Stomach smooth muscle (tissue), 2 donors: Measurements from ENCODE around the gene SLC28A1.

Experiments used
- H3K27ac ChIP-seq: one replicate; pipeline ENCODE4 v1.7.0; 2013; ENCODE audit warnings: mild to moderate bottlenecking, low read length, inconsistent platforms
- H3K27me3 ChIP-seq, 2 donors: one replicate each; pipeline ENCODE4 v1.7.0; 2013; ENCODE audit warnings: low read length in 2 of 2; ENCODE audit not compliant: insufficient read depth in 2 of 2, control insufficient read depth in 1 of 2
- H3K36me3 ChIP-seq, 2 donors: one replicate each; pipeline ENCODE4 v1.7.0; 2013; ENCODE audit warnings: low read length in 2 of 2; ENCODE audit not compliant: control insufficient read depth in 2 of 2, insufficient read depth in 2 of 2
- H3K4me1 ChIP-seq: one replicate; pipeline ENCODE4 v1.7.0; 2013; ENCODE audit warnings: low read length; ENCODE audit not compliant: control insufficient read depth, insufficient read depth
- H3K4me3 ChIP-seq, 2 donors: one replicate each; pipeline ENCODE4 v1.7.0; 2013; ENCODE audit warnings: low read length in 2 of 2
- H3K9ac ChIP-seq, 2 donors: one replicate each; pipeline ENCODE4 v1.7.0; 2013; ENCODE audit warnings: low read length in 2 of 2, mild to moderate bottlenecking in 1 of 2
- H3K9me3 ChIP-seq, 2 donors: one replicate each; pipeline ENCODE4 v1.7.0; 2013; ENCODE audit warnings: low read length in 2 of 2; ENCODE audit not compliant: control insufficient read depth in 2 of 2
- donor health status: healthy.
- donor health status: Pancreatic carcinoma.

Gene SLC28A1

DNA sequence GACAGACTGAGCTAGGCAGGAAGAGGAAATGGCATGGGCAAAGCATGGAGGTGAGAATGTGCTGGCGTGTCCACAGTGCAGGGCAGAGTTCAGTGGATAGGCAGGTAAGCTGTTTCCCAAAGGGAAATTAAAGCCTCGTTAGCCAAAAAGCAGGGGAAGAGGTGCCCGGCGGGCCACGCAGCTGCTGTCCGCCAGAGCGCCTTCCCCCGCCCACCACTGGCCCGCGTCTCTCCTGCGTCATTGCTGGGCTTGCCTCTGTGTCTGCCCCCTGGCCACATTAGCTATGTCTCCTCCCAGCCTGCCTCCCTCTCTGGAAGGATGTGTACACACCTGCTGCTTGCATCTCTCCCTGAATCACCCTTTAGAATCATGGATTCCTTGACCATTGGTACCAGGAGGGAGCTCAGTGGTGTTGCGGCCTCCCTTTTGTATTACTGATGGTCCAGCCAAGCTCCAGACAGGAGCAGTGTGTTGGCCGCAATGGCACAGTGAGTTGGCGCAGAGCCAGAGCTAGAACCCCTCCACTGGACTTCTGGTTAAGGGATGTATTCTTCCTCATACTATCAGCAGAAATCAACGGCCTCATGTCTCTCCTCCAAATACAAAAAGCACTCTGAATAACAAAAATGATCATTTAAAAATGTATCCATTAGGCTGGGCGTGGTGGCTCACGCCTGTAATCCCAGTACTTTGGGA, 26.6 kb downstream of the SLC28A1 start:
- H3K4me1 ChIP-seq: peaks cover 34% of the 10 kb centered on the region
- no peaks in the 10 kb centered on the region for H3K27me3 ChIP-seq
- H3K9me3 ChIP-seq: no peaks in the 10 kb centered on the region
- no peak overlapping the region for H3K4me3 ChIP-seq
- H3K27ac ChIP-seq: no peak overlapping the region
- no peak overlapping the region for H3K9ac ChIP-seq
- no peaks in the 10 kb centered on the region for H3K36me3 ChIP-seq

DNA sequence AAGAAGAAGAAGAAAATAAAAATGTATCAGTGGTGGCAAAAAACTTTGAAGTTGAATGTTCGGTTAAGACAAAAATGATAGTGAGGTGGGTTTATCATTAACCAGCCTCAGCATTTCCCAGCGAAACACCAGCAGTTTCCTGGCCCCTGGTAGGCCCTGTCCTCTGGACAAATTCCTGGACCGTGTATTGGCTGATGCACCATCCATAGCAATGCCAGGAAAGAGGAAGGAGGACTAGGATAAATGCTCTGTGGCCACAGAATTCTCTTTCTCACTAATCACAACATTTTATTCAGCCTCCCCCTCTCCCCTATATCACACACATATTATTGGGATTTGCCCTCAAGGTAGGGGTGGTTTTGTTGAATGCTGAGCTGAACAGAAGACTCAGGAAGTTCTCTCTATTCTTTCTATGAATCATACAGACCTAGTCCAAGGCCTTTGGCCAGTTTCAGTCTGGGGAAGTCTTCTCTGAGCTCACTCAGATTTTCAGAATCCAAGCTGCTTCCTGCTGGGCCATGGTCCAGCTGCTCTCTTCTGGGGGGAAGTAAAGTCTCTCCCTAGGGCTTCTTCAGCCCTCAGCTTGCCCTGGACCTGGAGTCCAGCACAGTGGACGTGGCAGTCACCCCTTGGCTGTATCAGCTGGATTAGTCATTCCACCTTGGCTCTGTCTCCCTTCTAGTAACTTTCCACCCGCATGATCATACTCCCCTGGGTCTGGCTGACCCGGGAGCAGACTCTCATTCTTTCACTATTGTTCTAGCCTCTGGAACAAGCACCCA, 27.6 kb downstream of the SLC28A1 start:
- Histone ChIP-seq H3K36me3 (no peaks in the 10 kb centered on the region), H3K27ac (peak overlapping the region; percentile 37), H3K4me1 (peaks cover 34% of the 10 kb centered on the region), H3K27me3 (no peaks in the 10 kb centered on the region), H3K9me3 (no peaks in the 10 kb centered on the region), H3K4me3 (peak overlapping the region in 1 of 2 donors; percentile 29), H3K9ac (peak overlapping the region in 1 of 2 donors; percentile 5)

DNA sequence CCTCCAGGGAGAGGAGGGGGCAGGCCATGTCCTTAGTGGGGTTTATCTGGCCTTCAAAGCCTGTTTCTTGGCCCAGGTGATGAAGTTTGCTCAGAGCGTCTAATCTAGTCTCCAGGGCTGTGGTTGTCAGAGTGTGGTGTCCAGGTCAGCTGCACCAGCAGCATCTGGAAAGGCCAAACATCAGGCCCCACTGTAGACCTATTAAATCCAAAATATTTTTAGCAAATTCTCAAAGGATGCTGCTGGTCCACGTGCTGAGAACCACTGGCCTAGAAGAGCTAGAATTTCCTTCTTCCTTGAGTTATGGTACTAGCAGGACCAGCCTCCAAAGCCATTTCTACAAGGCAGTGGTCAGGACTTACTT, 28.9 kb downstream of the SLC28A1 start:
- H3K27ac ChIP-seq: peak overlapping the region; percentile 37
- H3K27me3 ChIP-seq: no peaks in the 10 kb centered on the region
- H3K9me3 ChIP-seq: no peaks in the 10 kb centered on the region
- H3K36me3 ChIP-seq: no peaks in the 10 kb centered on the region
- no peak overlapping the region for H3K9ac ChIP-seq
- no peak overlapping the region for H3K4me3 ChIP-seq
- peaks cover 34% of the 10 kb centered on the region for H3K4me1 ChIP-seq

DNA sequence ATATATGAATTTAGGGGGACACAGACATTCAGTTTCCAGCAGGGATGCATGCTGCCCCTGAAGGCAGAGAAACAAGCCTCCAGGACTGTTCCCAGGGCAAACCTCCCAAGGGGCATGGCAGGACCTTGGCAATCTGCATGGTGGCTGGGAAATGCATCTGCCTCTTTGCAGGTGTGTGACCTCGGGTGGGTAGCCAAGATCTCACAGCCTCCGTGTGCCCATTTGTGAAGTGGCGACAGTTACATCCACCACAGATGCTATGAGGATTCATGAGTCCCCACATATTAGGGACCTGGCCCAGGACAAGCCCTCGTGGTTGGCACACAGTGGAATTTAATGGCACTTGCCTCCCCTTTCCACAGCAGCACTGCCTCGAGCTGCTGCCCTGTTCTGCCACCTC, 29.9 kb downstream of the SLC28A1 start:
- Histone ChIP-seq H3K4me1 (peaks cover 34% of the 10 kb centered on the region), H3K9ac (no peak overlapping the region), H3K9me3 (no peaks in the 10 kb centered on the region), H3K36me3 (no peaks in the 10 kb centered on the region), H3K27ac (no peak overlapping the region), H3K4me3 (no peak overlapping the region), H3K27me3 (no peaks in the 10 kb centered on the region)

DNA sequence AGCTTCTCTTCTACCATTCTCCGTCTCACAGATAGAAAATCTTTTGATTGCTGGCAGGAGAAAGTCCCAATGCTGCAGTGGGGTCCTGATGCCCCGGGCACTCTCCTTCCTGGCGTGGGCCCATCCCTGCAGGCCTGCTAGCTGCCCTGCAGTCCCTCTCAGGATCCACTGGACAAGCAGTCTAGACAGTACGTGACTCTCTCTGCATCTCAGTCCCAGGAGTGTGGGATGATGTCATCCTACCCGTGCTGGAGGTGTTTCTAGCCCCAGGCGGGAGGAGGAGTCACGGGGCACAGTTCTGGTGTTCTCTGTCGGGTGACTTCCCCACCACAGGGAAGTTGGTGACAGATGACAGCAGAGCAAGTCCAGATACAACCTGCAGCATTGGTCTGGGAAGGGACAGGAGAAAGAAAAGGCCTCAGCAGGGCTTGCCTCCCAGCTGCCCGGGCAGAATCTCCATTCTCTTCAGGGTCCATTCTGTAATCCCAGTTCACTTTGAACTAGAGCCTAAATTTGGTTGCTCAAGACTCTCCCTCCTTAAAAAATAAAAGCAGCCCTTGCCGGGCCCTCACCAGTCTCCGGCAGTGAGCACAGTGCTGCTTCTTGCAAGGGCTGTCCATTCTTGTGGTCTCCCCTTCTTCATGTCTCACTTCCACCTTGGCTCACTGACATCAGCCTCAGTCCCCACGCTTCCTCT, 30.6 kb downstream of the SLC28A1 start:
- Histone ChIP-seq H3K4me1 (peaks cover 34% of the 10 kb centered on the region), H3K4me3 (peak overlapping the region in 1 of 2 donors; percentile 35), H3K36me3 (no peaks in the 10 kb centered on the region), H3K27ac (peak overlapping the region; percentile 31), H3K9ac (peak overlapping the region in 1 of 2 donors; percentile 5), H3K9me3 (no peaks in the 10 kb centered on the region), H3K27me3 (no peaks in the 10 kb centered on the region)

- Histone ChIP-seq H3K4me1 (peaks cover 34% of the 10 kb centered on the region), H3K9ac (no peak overlapping the region), H3K4me3 (no peak overlapping the region)
Observed at GRCh38 chr15:84915606-84915958, 31.1 kb downstream of the SLC28A1 start.

GRCh38 chr15:84917452-84917851, 33.0 kb downstream of the SLC28A1 start:
- no peak overlapping the region for H3K4me3 ChIP-seq
- H3K9ac ChIP-seq: no peak overlapping the region
- no peaks in the 10 kb centered on the region for H3K36me3 ChIP-seq
- no peaks in the 10 kb centered on the region for H3K27me3 ChIP-seq
- peaks cover 16% of the 10 kb centered on the region for H3K4me1 ChIP-seq
- H3K9me3 ChIP-seq: no peaks in the 10 kb centered on the region
- no peak overlapping the region for H3K27ac ChIP-seq

More at GRCh38 chr15:84915606-84915958, 31.1 kb downstream of the SLC28A1 start:
- Histone ChIP-seq H3K27me3 (no peaks in the 10 kb centered on the region), H3K36me3 (no peaks in the 10 kb centered on the region), H3K9me3 (no peaks in the 10 kb centered on the region), H3K27ac (peak overlapping the region; percentile 31)

DNA sequence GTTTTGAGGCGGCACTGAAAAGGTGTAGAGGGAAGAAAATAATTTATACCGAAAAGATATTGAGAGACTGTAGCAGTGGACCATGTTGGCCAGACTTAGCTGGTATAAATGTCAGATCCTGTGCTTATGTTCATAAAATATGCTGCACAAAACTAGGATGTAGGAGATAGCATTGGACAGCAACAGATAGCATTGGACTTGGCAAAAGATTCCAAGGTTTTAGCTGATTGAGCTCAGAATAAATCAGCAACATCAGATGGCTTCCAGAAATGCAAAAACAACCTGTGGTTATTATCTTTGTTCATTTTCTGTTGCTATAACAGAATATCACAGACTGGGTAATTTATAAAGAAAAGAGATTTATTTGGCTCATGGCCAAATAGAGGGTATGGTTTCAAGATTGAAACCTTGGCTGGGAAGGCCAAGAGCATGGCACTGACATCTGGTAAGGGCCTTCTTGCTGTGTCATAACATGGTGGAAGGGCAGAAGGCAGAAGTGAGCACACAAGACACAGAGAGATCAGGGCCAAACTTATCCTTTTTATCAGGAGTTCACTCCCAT, 34.7 kb downstream of the SLC28A1 start:
- Histone ChIP-seq H3K27ac (no peak overlapping the region), H3K4me1 (peaks cover 12% of the 10 kb centered on the region), H3K4me3 (no peak overlapping the region), H3K36me3 (no peaks in the 10 kb centered on the region), H3K27me3 (no peaks in the 10 kb centered on the region), H3K9ac (no peak overlapping the region), H3K9me3 (no peaks in the 10 kb centered on the region)

DNA sequence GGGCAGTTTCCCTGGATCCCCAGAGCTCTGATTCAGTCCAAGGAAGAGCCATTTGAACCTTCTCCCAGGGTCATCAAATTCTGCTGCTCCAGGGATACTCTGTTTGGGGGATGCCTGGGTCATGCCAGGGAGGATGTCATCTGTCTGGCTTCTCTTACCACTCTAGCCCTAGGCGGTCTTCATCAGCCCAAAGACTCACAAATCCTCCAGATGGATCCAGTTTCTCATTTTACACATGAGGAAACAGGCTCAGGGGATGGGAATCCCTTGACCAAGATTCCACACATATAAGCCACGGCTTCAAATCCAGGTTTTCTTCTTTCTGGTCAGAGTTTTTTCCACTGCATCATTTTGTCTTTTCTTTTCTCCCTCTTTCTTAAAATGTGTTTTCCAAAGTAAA, 36.7 kb downstream of the SLC28A1 start:
- no peaks in the 10 kb centered on the region for H3K27me3 ChIP-seq
- no peaks in the 10 kb centered on the region for H3K9me3 ChIP-seq
- no peak overlapping the region for H3K9ac ChIP-seq
- no peak overlapping the region for H3K27ac ChIP-seq
- no peaks in the 10 kb centered on the region for H3K36me3 ChIP-seq
- H3K4me3 ChIP-seq: no peak overlapping the region
- no peaks in the 10 kb centered on the region for H3K4me1 ChIP-seq

DNA sequence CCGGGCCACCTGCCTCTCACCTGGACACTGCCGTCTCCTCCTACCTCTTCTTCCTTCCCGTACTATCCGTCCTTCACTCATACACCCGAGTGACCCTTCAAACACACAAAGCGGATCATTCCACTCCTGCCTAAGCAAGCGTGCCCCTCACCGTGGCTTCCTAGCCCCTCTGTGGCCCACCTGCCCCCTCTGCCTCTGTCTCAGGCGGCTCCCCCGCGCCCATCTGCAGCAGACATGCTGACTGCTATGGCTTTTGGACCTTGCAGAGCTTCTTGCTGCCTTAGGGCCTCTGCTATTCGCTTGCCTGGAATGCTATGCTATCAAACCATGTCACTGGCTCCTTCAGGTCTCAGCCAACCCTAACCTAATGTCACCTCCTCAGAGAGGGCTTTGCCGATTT, 38.1 kb downstream of the SLC28A1 start:
- Histone ChIP-seq H3K4me3 (no peak overlapping the region), H3K36me3 (no peaks in the 10 kb centered on the region), H3K27ac (no peak overlapping the region), H3K9ac (no peak overlapping the region), H3K27me3 (no peaks in the 10 kb centered on the region), H3K4me1 (no peaks in the 10 kb centered on the region), H3K9me3 (no peaks in the 10 kb centered on the region)
